Loucy (cell line): Measurements from ENCODE around the gene COL4A3.

Experiments used
- EZH2phosphoT487 ChIP-seq: fragments of 200-600 bp; IDR thresholded peaks from 2 replicates; pipeline ENCODE4 v1.6.1; 2018; ENCODE audit warnings: antibody characterized with exemption, mild to moderate bottlenecking, moderate library complexity, borderline replicate concordance
- TF ChIP-seq, protein P1 (sequence below): fragments of 200-600 bp; sonication (generic); conservative IDR thresholded peaks from 2 replicates; pipeline ENCODE4 v1.5.1; 2014; ENCODE audit warnings: mild to moderate bottlenecking, antibody characterized with exemption, low read length

DNA sequence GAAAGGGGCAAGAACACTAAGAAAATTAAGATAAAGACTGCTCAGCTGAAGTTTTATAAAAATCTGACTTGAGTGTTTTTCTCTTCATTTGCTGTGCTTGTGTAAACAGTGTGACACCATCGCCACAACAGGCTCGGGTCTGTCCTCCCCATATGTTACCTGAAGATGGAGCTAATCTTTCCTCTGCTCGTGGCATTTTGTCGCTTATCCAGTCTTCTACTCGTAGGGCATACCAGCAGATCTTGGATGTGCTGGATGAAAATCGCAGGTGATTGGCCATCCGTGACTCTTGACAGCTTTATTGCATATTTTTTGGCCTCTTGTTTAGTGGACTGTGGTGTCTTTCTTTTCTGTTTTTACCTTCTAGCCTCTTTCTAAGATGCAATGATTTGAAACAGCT, 182.7 kb downstream of the COL4A3 start:
- no peak for TF ChIP-seq EZH2phosphoT487
- TF ChIP-seq, protein P1, sequence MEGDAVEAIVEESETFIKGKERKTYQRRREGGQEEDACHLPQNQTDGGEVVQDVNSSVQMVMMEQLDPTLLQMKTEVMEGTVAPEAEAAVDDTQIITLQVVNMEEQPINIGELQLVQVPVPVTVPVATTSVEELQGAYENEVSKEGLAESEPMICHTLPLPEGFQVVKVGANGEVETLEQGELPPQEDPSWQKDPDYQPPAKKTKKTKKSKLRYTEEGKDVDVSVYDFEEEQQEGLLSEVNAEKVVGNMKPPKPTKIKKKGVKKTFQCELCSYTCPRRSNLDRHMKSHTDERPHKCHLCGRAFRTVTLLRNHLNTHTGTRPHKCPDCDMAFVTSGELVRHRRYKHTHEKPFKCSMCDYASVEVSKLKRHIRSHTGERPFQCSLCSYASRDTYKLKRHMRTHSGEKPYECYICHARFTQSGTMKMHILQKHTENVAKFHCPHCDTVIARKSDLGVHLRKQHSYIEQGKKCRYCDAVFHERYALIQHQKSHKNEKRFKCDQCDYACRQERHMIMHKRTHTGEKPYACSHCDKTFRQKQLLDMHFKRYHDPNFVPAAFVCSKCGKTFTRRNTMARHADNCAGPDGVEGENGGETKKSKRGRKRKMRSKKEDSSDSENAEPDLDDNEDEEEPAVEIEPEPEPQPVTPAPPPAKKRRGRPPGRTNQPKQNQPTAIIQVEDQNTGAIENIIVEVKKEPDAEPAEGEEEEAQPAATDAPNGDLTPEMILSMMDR: peak; percentile 19
